ENCODE measurements around the gene DNAL1. TPM values are rescaled to one million over a fixed set of nuclear protein-coding genes. Genes with fewer than 3 reads are reported as not detected.

DNAL1 gene
- total and polyA plus RNA-seq, 10 donors: 2.2 to 15.4 (median 6.1) TPM

DNA sequence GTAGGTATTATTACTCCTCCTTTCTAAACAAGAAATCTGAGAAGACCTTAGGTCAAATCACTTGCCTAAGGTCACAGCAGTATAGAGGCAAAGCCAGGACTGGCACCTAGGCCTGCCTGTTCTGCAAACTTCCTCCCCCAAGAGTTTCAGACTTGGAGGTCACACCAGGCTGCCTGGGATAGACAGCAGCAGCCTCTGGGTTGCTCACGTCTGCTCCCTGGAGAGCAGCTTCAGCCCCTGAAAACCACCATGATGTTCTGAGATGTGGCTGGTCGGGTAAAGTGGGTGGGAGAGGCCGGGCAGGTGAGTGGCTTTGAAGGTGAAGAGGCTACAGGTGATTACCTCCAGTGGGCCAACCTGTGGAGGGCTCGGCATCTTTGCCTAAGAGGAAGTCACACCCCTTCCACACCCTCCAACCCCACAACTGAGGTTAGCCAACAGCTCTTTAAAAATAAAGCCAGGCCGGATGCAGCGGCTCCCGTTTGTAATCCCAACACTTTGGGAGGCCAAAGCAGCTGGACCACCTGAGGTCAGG lies 106.4 kb downstream of the DNAL1 start:
- Histone ChIP-seq H3K27me3 (replicated peaks in 1 of 7) (no peaks in the 10 kb centered on the region), H3K36me3 (peaks cover 0 to 5% (median 0%) of the 10 kb centered on the region in 6 donors), H3K4me3 (peak overlapping the region in 1 of 8 donors; percentile 42), H3K27ac (peak overlapping the region; percentile 81 to 99 (median 97)), H3K4me1 (peaks cover 93 to 100% (median 100%) of the 10 kb centered on the region in 6 donors), H3K9me3 (no peaks in the 10 kb centered on the region)
- intact Hi-C loops (cut with DNase I; ENCODE audit: low total_unique reads): loop anchor here (5.0 kb wide), 1 partner anchor 36 kb away; no protein-coding TSS in a partner anchor
- TF ChIP-seq, protein P1, sequence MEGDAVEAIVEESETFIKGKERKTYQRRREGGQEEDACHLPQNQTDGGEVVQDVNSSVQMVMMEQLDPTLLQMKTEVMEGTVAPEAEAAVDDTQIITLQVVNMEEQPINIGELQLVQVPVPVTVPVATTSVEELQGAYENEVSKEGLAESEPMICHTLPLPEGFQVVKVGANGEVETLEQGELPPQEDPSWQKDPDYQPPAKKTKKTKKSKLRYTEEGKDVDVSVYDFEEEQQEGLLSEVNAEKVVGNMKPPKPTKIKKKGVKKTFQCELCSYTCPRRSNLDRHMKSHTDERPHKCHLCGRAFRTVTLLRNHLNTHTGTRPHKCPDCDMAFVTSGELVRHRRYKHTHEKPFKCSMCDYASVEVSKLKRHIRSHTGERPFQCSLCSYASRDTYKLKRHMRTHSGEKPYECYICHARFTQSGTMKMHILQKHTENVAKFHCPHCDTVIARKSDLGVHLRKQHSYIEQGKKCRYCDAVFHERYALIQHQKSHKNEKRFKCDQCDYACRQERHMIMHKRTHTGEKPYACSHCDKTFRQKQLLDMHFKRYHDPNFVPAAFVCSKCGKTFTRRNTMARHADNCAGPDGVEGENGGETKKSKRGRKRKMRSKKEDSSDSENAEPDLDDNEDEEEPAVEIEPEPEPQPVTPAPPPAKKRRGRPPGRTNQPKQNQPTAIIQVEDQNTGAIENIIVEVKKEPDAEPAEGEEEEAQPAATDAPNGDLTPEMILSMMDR (IDR thresholded peaks at IDR 0.05 in 8 of 11, conservative IDR thresholded peaks at IDR 0.05 in 3 of 11): no peak
- TF ChIP-seq POLR2AphosphoS5 (IDR thresholded peaks at IDR 0.05): peak in 2 of 3 donors; percentile 48 to 59
- peak; percentile 79 for DNase-seq
- 10 to 29% (median 22%) methylated on average over 4 to 7 of the region's 7 CpGs for WGBS, 5 donors

DNA sequence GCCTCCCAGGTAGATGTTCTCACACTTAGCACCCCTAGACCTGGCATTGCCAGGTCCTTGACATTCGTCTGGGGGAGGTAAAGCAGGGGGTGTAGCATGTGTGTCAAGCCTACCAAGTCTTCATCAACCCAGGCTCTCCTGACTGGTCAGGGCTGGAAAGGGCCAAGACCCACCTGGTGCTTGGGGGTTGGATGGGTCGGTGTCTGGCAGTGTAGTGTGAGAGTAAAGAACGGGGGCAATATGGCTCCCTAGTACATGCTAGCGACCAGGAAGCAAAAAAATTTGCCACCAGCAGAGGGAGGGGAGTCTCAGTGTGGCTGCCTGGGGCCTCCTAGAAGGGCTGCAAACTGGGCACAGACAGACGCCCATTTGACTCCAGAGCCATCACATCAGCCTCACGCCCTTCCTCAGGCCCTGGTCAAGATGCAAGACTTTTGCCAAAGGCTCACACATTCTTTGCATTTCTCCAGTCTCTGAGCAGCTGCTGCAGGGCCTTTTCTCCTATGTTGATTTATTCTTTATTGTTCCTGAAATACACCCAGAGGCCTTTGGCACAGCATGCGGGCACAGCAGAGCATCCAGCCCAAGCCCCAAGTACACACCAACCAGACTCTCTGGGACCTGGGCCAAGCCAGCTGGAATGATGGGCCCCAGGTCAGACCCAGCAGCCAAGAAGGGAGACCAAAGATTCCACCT lies 107.7 kb downstream of the DNAL1 start:
- Histone ChIP-seq H3K4me1 (peaks cover 93 to 100% (median 100%) of the 10 kb centered on the region in 6 donors), H3K27me3 (replicated peaks in 1 of 7) (no peaks in the 10 kb centered on the region), H3K27ac (peak overlapping the region; percentile 81 to 99 (median 97)), H3K4me3 (peak overlapping the region in 2 of 8 donors; percentile 9 to 62), H3K9me3 (no peaks in the 10 kb centered on the region), H3K36me3 (no peaks in the 10 kb centered on the region)
- no peak for TF ChIP-seq POLR2A (IDR thresholded peaks at IDR 0.05)
- TF ChIP-seq, protein P1 (IDR thresholded peaks at IDR 0.05 in 8 of 11, conservative IDR thresholded peaks at IDR 0.05 in 3 of 11): peak in 8 of 11 experiments; percentile 8 to 41 (median 28)
- intact Hi-C loops (cut with DNase I; ENCODE audit: low total_unique reads): loop anchor here (5.0 kb wide), 1 partner anchor 35 kb away; no protein-coding TSS in a partner anchor
- DNase-seq: peak; percentile 76
- WGBS, 5 donors: 40 to 56% (median 47%) methylated on average over 7 of the region's 7 CpGs

Small RNA genes lying within 50 kb of the gene (small RNA-seq; reads per million reads assigned to genes)
- gene RNU6-240P: 0 reads per million in 4 donors

Other genes starting within 250 kb of the DNAL1 start
- gene NUMB, start 186.4 kb upstream of the DNAL1 start, total RNA-seq: 100 to 1,000 TPM in 4 of 7 donors, 10 to 100 TPM in 3; 78.0 to 165 (median 103) TPM
- 10 to 100 TPM; 19.8 to 30.7 (median 27.5) TPM for gene NUMB, start 186.4 kb upstream of the DNAL1 start, polyA plus RNA-seq
- 10 to 100 TPM; 11.6 to 19.2 (median 13.8) TPM for gene RIOX1, start 154.1 kb upstream of the DNAL1 start, total RNA-seq
- gene RIOX1, start 154.1 kb upstream of the DNAL1 start, polyA plus RNA-seq: 10 to 100 TPM in 1 of 3 donors, 1 to 10 TPM in 2; 6.4 to 10.0 (median 7.3) TPM
- gene ACOT1, start 107.8 kb upstream of the DNAL1 start, total RNA-seq: 1 to 10 TPM in 4 of 7 donors, under 1 TPM in 3; 0.63 to 3.7 (median 2.1) TPM
- 1 to 10 TPM; 1.6 to 3.5 (median 3.3) TPM for gene ACOT1, start 107.8 kb upstream of the DNAL1 start, polyA plus RNA-seq
- gene HEATR4, start 86.0 kb upstream of the DNAL1 start, total RNA-seq: under 1 TPM in 2 of 7 donors, not detected in 5; 0.10 to 0.32 TPM
- gene HEATR4, start 86.0 kb upstream of the DNAL1 start, polyA plus RNA-seq: under 1 TPM in 2 of 3 donors, not detected in 1; 0.06 TPM
- gene ACOT2, start 75.8 kb upstream of the DNAL1 start, total RNA-seq: 10 to 100 TPM in 5 of 7 donors, 1 to 10 TPM in 2; 7.3 to 27.6 (median 16.2) TPM
- 10 to 100 TPM; 10.0 to 21.8 (median 14.0) TPM for gene ACOT2, start 75.8 kb upstream of the DNAL1 start, polyA plus RNA-seq
- gene ACOT4, start 53.1 kb upstream of the DNAL1 start, total RNA-seq: 1 to 10 TPM in 5 of 7 donors, under 1 TPM in 2; 0.63 to 2.8 (median 1.4) TPM
- gene ACOT4, start 53.1 kb upstream of the DNAL1 start, polyA plus RNA-seq: 1 to 10 TPM in 2 of 3 donors, under 1 TPM in 1; 0.52 to 1.3 (median 1.3) TPM
- gene ACOT6, start 32.5 kb upstream of the DNAL1 start, total RNA-seq: not detected
- not detected for gene ACOT6, start 32.5 kb upstream of the DNAL1 start, polyA plus RNA-seq
- gene PNMA1, start 69.4 kb downstream of the DNAL1 start, total RNA-seq: 10 to 100 TPM; 21.1 to 31.8 (median 25.4) TPM
- 10 to 100 TPM; 13.1 to 19.8 (median 13.8) TPM for gene PNMA1, start 69.4 kb downstream of the DNAL1 start, polyA plus RNA-seq
- 1 to 10 TPM; 3.4 to 8.6 (median 6.3) TPM for gene PTGR2, start 206.8 kb downstream of the DNAL1 start, total RNA-seq
- 1 to 10 TPM; 2.2 to 3.6 (median 3.3) TPM for gene PTGR2, start 206.8 kb downstream of the DNAL1 start, polyA plus RNA-seq
- 10 to 100 TPM; 41.2 to 52.7 (median 48.5) TPM for gene ZNF410, start 241.9 kb downstream of the DNAL1 start, total RNA-seq
- gene ZNF410, start 241.9 kb downstream of the DNAL1 start, polyA plus RNA-seq: 10 to 100 TPM; 28.0 to 36.8 (median 28.8) TPM